ENCODE results near the gene BPI.
"Not testable (repeated sequence)": the region's sequence is repeated elsewhere in the genome, so short reads cannot be mapped to it uniquely, and the experiment has no call there.

BPI gene

GRCh38 chr20:38377039-38377685, 73.2 kb downstream of the BPI start:
- in situ Hi-C loops (cut with HindIII; ENCODE audit: low sequenced_read_pairs): no loop called here
- no peak for DNase-seq (ENCODE audit: low read depth)
- TF ChIP-seq CTCF (IDR thresholded peaks at IDR 0.05; ENCODE audit: low read depth, low read length, missing control alignments): no peak
- no peak overlapping the region for H3K4me3 ChIP-seq (ENCODE audit: low read depth, low read length)

- in situ Hi-C loops (cut with HindIII; ENCODE audit: low sequenced_read_pairs); DNase-seq (ENCODE audit: low read depth); H3K4me3 ChIP-seq (ENCODE audit: low read depth, low read length): not testable (repeated sequence)
Measured at GRCh38 chr20:38377838-38378237, 73.9 kb downstream of the BPI start.

GRCh38 chr20:38383147-38383546, 79.2 kb downstream of the BPI start:
- no peak for TF ChIP-seq CTCF (IDR thresholded peaks at IDR 0.05; ENCODE audit: low read depth, low read length, missing control alignments)
- H3K4me3 ChIP-seq (ENCODE audit: low read depth, low read length): no peak overlapping the region
- DNase-seq (ENCODE audit: low read depth): no peak
- in situ Hi-C loops (cut with HindIII; ENCODE audit: low sequenced_read_pairs): no loop called here

- TF ChIP-seq CTCF (IDR thresholded peaks at IDR 0.05; ENCODE audit: low read depth, low read length, missing control alignments): no peak
- no peak overlapping the region for H3K4me3 ChIP-seq (ENCODE audit: low read depth, low read length)
- in situ Hi-C loops (cut with HindIII; ENCODE audit: low sequenced_read_pairs): no loop called here
- no peak for DNase-seq (ENCODE audit: low read depth)
Measured at GRCh38 chr20:38386004-38386403, 82.0 kb downstream of the BPI start.

GRCh38 chr20:38386851-38387250, 82.9 kb downstream of the BPI start:
- in situ Hi-C loops (cut with HindIII; ENCODE audit: low sequenced_read_pairs): no loop called here
- TF ChIP-seq CTCF (IDR thresholded peaks at IDR 0.05; ENCODE audit: low read depth, low read length, missing control alignments): no peak
- no peak for DNase-seq (ENCODE audit: low read depth)
- H3K4me3 ChIP-seq (ENCODE audit: low read depth, low read length): no peak overlapping the region
